ENCODE measurements around the gene MN1. TPM values are rescaled to one million over a fixed set of nuclear protein-coding genes. Genes with fewer than 3 reads are reported as not detected.

MN1 gene
- total RNA-seq, 1 donor from 2014 or later = 0.34 TPM

DNA sequence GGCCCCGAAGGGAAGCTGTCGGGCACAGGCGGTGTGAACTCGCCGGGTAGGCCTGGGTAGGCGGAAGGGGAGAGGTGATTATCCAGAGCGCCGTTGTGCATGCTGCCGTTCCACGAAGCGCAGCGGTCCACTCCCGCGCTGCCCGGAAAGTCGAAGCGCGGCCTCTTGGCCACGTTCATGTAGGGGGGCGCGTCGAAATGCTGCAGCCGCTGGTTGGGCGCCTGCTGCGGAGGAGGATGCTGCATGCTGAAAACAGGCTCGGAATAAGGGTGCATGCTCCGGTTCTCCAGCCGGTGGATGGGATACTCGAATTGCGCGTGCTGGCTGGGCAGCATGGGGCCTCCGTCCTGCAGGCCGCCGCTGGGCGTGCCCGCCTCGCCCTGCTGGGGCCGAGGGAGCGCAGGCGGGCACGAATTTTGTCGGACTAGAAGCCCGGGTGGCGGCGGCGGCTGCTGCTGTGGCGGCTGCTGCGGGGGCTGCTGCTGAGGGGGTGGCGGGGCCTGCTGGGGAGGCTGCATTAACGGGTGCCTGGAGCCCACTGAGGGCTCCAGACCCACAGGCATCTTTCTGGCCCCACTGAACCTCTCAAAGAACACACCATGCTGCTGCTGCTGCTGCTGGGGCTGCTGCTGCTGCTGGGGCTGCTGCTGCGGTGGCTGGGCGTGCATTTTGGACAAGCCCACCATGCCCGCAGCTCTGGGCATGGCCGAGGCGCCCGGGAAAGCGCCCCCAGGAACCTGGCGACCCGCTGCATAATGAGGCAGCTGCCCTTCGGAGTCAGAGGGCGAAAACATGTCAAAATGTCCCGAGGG lies 2.3 kb downstream of the MN1 start:
- DNase-seq = peak; percentile 7

DNA sequence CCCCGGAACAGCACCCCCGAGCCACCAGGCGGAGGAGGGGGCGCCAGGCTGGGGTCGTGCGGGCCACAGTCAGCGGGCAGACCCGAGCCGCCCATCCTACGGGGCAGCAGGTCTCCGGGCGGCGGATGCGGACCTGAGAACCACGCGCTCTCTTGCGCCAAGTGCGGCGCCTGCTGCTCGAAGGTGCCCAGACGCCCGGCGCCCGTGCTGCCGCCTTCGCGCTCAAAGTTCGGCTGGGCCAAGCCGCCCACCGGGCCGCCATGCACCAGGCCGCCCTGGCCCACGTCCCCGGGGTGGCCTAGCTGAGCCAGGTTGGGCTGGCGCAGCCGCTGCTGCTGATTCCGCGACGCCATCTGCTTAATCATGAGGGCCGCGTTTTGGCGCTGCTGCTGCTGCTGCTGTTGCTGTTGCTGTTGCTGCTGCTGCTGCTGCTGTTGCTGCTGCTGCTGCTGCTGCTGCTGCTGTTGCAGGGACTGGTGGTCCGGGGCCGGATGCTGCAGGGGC lies 3.0 kb downstream of the MN1 start:
- DNase-seq = no peak

DNA sequence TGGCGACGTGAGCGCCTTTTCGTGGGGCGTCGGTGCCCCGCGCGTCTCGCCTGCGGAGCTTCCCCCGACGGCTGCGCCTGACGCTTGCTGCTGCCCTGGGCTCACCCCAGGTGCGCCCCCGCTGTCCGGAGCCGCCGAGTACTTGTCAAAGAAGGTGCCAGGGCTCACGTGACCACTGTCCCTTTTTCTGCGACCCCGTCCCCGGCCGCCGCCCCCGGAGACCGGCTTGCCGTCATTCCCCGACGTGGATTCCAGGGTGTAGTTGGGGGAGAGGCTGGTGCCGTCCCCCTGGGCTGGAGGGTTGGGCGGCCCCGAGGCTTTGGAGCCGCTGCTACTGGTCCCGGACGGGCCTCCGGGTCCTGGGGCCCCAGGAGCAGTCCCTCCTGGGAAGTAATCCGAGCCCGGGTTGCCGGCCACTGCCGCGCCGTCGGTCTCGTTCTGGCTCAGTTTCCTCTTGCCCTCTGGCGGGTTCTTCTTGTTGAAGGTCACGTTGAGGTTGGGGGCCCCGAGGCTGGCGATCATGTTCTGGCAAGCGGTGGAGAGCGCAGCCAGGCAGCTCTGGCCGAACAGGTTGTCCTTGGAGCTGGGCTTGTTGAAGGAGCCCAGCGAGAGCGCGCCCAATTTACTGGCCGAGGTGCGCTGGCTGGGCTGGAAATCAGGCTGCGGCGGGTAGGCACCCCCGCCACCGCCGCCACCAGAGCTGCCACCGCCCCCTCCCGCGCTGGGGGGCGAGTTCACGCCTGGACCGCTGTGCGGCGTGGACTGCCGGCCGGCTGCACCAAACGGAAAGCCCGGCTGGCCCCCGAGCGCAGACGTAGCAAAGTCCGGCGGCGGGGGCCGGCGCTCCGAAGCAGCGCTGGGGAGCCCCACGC lies 3.8 kb downstream of the MN1 start:
- no peak for DNase-seq

DNA sequence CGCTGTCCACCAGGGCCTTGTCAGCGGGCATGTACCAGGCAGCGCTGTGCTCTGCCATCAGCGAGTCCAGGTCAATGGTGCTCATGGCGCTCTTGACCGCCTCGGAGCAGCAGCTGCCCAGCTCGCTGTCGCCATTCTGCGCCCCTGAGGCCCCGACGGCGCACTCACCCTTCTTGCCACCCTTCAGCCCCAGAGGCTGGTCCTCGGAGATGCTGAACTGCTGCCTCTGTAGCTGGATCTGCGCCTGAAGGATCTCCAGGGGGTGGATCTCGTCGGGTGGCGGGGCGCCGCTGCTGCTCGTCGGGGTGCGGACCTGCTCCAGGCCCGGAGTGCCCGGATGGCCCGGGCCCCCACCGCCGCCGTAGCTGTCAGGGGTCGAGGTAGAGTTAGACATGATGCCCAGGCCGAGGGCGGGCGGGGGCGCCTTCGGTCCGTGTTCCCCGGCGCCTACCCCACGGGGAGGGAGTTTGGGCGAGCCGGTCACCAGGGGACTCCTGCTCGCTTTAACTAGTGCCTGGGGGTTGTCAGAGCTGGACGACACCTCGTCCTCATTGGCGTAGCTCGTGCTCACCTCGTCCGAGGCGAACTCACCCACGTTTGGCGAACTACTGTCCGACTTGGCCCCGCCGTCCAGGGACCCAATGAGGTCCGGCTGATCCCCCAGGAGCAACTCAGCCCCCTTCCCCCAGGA lies 4.6 kb downstream of the MN1 start:
- DNase-seq = no peak

DNA sequence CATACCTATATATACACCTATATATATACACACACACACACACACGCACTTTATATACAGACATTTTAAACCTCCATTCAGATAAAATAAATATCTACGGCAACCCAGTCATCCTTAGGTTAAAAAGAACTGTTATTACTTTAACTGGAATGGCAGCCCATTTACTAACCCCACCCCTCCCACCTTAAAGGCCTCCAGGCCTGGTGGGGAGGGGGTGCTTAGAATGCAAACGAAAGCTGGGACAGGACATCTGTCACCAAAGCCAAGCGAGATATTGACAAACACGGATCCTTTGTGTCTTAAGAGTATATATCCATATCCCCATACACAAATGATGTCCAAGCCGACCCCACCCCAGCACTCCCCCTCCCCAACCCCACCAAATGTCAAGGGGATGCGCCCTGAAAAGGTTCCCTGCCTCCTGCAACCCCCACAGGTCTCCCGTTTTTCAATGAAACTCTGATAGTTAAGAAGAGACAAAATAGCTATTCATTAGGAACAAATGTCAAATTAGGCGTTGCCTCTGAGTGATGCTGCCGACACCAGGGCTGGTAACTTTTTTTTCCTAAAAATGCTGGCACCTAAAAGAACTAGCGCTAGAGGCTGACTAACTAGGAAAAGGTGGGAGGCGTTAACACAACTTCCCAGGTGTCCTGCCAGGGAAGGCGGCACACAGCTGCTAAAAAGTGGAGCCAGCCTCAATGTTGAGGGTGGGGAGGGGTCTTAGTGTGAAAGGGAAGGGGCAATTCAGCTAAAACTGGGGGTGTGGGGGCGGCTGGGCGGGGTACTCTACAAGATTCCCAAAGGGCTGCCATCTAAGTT lies 5.6 kb downstream of the MN1 start:
- DNase-seq = no peak

DNA sequence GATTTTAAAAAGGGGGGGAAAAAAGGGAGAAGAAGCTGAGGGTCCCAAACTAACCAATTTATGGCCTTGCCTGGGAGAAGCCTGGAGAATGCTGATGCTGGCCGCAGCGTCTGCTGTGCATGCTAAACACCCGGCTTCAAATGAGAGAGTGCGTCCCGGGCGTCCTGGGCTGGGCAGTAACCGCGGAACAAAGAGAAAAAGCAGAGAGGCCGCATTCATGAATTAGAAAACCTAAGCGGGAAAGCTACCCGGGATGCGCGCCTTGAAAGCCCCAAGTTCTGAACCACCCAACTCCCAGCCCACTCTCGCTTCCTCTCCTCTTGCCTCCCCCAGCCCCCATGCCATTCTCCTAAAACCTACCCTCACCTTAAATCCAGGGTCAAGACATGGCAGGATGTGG lies 6.5 kb downstream of the MN1 start:
- DNase-seq = no peak

DNA sequence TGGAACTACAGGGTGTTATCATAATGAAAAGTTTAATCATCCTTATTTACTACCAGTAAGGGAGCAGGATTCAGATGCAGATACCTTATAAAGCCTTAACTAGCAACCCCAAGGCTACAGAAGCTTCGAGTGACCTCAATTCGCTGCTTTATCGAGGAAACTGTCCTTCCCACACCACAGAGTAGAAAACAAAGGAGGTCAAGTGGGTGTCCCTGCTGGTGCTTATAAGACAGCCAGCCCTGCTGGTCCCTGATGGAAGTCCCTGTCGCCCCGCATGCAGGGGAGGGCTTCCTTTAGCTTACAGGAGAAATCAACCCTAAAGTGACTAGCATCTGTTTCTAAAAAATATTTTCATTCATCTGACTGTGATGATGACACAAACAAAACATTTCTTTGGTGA lies 7.3 kb downstream of the MN1 start:
- DNase-seq = no peak

DNA sequence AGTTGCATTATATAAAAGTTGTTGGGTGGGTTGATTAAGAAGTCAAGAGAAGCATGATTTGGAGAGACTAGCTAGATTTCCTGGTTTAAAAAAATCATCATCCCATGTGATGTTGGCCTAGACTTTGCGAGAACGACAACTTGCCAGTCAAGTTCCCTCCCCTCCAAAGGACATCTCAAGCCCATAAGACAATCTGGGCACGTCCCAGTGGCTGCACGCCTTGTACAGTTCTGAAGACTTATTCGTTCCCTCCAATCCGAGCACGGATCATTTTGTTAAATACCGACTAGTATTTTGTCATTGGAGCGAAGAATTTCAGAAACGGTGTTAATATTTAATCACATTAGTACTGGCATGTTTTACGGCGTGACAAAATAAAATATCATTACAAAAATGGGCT lies 8.0 kb downstream of the MN1 start:
- no peak for DNase-seq

DNA sequence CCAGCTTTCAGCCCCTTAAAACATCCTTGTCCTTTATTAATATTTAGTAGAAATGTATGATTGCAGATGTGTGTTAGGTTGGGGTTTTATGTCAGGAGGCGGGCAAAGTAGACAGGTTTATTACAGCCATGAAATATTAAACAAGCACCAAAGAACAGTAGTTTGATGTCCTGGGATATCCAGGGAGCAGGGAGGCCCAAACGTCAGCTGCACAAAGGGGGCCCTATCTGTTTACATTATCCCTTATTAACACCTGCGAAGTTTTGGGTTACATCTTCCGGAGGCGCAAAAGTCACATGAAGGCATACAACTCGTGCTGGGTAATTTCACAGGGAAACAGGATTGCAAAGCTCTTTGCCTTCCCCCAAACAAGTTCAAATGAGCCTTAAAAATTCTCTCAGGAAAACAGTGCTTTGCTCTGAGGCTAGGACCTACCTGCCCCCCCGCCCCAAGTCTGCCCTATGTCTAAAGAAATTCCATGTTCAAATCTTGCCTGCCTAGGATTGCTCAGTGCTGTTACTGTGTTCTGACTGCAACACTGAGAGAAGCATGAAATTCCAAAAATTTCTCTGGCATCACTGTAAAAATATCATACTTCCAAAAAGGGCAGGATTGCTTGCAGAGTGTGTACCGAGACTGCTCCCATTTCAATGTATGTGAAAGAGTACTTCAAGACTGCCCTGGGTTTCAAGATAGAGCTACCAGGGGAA lies 8.9 kb downstream of the MN1 start:
- DNase-seq = no peak

DNA sequence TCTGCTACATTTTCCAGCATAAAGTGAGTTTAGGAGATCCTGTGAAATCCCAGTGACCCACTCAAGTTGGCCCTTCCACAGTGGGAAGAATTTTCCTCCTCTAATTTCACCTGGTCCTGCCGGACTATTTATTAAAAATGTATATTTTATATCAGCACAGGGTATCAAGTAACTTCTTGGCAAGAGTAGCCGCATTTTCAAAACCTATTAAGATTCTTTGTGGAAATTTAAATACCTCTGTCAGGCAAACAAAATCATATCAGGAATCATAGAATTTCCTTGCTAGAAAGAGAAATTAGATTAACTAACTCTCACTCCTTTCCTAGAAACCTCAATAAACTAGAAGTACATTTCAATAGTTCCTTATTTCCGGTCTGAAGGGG lies 9.7 kb downstream of the MN1 start:
- DNase-seq = no peak

DNA sequence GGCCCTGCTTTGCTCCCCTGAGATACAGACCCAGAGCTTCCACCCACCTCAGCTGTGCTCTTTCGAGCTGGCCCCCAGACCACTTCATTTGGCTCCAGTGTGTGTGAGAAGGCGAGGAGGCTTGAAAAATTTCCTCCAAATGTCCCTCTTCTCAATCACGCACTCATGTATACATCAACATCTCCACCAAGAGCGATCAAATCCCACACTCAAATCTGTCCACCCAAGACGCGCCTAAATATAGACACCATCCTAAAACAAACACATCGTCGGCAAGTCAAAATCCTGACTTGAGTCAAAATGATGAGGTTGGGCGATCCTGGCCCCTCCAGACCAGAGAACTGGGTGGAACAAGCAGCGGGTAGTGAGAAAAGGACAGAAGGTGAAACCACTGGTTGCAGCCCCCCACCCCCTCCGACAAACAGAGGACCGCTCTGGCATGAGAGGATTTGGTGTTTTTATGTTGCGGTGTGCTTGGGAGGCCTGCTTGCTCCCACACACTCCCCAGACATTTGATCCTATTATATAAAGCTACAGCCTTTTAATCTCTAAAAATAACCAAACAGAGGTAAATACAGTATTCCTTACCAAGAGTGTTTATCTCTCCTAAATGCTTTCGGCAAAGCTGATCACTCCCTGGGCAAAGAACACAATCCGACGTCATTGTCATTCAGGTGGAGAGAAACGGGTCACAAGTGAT lies 10.2 kb downstream of the MN1 start:
- DNase-seq = no peak

DNA sequence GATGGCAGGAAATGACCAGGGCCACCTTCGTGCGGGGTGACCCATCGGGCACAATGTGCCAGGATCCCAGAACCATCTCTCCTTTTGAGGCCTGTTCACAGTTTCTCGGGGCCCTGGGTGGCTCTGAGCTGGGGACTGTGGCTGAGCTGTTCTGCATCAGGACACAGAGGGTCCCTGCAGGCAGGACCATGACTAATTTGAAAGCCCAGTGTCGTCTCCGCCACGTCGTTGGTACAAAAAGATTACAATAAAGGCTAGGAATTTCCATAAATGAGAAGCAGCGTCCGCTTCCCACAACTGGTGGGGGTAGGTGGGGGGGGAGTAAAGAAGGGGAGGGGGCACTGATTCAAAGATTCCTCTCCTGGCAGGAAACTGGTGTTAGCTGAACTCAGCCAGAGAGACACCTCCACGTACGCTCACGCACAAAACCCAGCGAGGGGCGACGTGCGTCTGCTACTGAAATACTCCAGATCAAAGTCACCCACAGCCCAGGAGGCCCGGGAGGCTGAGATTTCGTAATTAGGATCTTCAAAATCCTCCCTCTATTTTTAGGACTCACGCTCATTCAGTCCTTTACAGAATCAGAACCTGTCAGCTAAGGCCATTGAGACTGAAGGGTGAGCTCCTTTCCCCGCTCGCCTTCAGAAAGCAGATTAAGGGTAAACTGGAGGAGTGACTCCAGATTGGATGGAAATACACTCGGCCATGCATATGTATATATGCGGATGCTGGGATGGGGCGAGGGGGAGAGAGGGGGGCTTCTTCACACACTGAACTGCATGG lies 11.0 kb downstream of the MN1 start:
- no peak for DNase-seq

DNA sequence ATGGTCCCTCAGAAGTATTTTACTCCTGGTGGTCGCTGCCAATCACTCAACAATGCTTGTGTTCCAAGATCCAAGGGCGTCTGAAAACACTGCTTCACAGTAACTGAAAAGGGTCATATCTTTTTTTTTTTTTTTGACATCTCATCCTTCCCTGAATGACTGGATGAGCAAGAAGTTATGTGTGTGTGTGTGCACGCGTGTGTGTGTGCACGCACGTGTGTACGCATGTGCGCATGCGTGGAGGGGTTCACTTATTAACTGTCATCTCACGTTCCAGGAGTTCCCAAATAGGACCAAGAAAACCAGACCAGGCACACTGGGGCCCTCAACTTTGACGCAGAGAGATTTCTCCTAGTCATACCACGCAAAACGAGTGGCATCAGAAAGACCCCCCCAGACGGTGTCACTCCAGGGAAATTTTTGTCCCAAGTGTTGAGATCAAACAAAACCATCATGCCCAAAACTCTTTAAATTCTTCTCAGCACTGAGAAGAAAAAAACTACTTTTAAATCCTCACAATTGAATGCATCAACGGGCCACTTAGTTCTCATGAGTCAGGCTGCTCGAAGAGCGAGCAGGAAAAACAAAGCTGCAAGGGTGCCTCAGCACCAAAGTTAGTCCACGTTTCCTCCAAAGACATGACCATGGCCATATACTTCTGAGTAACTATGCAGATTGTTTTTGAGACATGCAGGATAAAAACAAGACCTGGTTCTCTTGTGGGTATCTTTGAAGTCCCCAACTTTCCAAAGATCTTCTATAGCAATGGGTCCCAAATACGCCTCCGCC lies 12.9 kb downstream of the MN1 start:
- DNase-seq = no peak

DNA sequence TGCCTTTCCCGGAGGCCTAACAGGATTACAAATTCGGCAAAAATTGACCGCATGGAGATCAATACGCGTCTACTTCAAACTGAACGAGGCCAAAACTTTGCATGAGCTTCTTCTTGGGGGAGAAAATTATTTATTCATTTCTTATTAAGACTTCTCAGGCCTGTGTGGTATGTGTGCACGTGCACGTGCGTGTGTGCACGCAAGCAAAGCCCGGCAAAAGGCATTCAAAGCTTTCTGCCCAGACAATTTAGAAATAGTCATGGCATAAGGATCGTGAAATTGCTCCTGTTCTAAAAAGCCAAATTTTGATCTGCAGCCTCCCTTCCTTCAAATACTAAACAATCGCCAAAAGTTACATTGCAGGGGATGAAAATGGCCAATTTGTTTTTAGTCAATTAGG lies 14.6 kb downstream of the MN1 start:
- no peak for DNase-seq

DNA sequence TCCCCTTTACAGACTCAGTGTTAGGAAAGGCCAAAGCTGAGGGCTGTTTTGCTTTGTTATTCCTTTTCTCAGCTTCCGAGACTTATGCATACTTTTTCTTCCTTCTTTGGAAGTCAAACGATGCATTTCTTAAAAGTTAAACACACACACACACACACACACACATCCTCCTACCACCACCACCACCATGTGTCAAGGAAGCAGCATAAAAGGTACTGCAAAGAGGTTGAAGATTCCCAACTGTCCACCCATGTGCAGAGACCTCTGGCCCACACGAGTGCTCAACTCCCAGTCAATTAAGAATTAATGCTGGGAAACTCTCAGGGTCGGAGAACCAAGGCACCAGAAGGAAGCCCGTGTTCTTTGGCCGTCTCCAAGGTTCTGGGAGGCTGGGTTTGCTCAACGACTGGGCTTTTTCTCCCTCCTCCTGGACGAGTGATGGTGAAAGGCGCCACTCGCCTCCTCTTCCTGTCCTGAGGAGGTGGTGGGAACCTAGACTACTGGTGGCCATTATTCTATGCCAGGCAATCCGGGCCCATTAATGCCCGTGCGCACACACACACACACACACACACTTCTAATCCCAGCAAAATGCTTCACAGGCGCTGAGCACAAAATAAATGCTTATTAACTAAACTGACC lies 15.1 kb downstream of the MN1 start:
- DNase-seq = no peak

DNA sequence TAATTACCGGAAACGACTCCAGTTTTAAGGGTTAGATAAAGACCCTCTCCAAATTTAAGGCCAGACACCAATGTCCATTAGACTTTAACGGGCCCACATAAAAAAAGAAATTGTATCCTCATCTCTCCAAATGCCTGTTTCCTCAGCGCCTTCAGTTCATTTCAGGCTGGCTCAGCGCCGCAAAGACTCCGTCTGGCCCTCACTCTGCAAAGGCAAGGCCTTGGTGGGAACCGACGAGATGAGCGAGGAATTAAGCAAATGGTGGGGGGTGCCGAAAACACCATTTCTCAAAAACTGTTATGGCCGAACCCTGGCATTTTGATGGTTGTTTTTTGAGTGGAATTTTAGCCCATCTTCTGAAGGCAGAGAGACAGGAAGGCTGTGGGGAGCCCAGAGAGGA lies 15.7 kb downstream of the MN1 start:
- no peak for DNase-seq

DNA sequence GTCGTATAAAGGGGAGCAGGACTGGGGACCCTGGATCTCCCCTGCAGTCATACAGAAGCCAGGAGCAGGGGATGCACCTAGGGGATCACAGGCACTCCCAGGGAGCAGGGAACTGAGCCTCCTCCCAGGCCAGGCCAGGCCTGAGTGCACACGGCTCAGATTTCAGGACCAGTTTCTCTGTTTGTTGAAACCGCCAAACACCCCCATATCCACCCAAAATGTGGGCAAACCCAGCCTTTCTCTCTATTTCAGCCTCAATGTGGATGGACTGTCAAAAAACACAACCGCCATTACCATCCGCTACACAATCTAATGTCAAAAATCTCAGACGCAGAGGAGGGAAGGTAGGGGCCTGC lies 17.5 kb downstream of the MN1 start:
- no peak for DNase-seq

DNA sequence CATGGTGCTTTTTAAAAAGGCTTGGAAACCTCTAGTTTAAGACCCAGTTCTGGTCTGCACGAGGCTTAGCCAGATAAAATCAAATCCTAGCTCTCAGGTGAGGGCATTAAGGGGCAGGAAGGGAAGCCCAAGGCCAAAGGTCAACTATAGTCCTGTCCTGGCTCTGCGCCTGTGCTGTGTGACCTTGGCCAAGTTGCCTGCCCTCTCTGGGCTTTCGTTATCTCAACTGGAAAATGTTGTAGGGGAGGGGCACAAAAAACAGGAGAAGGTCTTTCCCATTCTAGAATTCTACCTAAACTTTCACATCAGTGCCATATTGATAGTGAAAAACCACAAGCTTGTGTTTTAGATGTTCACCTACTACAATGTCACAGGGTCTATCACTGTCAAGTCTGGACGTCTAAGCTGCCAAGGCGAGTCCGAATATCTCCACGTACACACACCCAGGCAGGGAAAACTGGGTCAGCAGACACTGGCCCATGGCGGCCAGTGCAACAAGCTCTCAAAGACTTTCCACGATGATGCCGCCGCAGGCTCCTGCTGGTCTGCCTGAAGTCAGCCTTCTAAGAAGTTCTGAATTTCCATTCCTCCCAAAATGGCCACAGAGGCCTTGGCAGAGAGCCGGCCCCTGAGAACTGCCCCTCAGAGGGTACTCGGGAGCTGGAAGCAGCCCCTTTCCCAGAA lies 18.0 kb downstream of the MN1 start:
- no peak for DNase-seq
